Activated CD8-positive, alpha-beta memory T cell treated with anti-CD3 and anti-CD28 coated beads for 24 hours (primary cell): Measurements from ENCODE around the gene MYO5A.
"Not testable (repeated sequence)": the region's sequence is repeated elsewhere in the genome, so short reads cannot be mapped to it uniquely, and the experiment has no call there.

ENCODE experiments used
- DNase-seq: peaks from one replicate; pipeline ENCODE4 v3.0.0-alpha.2; 2020

Gene MYO5A

GRCh38 chr15:52309154-52309548 lies 219.5 kb downstream of the MYO5A start:
- no peak for DNase-seq

- DNase-seq = no peak
These were observed 220.1 kb downstream of the MYO5A start for GRCh38 chr15:52308446-52309153.

DNA sequence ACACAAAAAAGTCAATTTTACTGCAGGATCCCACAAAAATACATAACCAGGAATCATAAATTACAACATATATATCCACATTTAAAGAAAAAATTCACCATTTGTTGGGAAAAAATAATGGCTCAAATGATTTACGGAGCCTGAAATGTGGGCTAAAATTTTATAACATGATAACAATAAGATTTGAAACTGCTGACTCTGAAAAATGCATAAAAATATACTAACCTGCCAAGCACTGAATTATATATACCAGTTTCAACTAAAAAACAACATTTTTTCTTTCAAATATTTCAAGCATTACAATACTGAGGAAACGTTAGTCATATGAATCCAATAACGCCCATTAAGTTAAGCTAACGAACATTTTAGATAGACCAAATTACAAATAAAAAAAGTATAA lies 220.8 kb downstream of the MYO5A start:
- no peak for DNase-seq

DNA sequence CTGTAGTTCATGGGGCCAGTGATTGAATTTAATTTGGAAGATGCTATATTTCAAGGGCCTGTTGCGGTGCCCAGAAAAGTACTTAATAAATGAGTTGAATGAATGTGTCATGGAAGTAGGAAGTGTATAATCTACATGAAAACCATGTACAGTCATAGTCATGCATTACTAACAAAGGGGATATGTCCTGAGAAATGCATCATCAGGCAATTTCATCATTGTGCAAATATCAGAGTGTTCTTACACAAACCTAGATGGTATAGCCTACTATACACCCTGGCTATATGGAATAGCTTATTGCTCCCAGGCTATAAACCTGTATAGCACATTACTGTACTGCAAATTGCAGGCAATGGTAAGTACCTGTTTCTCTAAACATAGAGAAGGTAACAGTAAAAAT lies 222.4 kb downstream of the MYO5A start:
- DNase-seq = no peak

GRCh38 chr15:52303093-52303772 lies 225.4 kb downstream of the MYO5A start:
- DNase-seq = no peak

- DNase-seq = no peak
These were observed 227.3 kb downstream of the MYO5A start for GRCh38 chr15:52301265-52301847.

DNA sequence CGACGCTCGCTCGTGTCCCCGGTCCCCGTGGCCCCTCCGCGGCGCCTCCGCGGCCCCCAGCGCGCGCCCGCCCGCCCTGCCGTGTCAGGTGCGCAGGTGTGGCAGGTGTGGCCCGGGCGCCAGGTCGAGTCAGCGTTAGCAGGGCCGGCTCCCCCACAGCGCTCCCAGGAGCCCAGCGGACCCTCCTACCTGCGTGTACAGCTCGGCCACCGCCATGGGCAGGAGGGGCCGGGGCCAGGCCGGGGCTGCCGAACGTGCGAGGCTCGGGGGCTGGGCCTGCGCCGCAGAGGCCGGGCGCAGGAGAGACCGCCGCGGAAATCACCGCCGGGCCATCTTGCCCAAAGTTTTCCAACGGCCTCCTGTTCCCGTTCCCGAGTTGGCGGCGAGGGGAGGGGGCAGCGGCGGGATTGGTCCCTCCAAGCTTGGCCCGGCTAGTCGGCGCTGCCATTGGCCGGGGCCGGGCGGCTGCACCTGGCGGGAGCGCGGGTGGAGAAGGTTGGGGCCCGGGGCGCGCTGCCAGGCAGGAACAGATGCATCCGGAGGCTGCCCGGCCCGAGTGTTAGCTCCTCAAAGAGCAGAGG lies 233.2 kb downstream of the MYO5A start, which contains the start of gene MYO5C:
Gene MYO5C (minus strand): TSS at position 384 of the 581 bp plus-strand sequence. CDS start 168 bp downstream, at position 216.
- DNase-seq = no peak

DNA sequence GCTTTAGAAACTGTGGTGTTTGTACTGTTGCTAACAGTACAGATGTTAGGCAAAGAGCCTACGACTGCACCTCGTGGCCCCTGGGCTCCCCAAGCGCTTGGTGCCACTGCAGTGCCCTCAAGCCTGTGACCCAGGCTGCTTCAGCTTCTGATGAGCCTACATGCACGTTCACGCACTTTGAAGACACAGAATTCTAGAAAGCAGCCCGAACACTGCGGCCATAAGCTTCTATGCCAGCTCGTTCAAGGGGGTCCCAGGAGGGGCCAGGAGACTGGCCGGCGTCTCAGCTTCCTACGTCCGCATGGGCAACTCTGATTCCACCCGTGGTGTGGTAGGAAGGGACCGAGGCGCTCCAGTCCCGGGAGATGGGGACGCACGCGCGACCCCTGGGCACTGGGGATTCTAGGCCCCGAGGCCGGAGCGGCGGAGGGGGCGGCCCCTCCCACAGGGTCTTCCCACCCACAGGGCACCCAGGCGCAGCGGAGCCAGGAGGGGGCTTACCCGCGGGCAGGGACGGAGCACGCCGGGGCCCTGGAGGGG lies 233.7 kb downstream of the MYO5A start:
- DNase-seq = no peak

GRCh38 chr15:52292780-52293392 lies 235.8 kb downstream of the MYO5A start:
- DNase-seq = no peak

- DNase-seq = no peak
These were observed 237.5 kb downstream of the MYO5A start for GRCh38 chr15:52291204-52291603.

- no peak for DNase-seq
These were observed 237.9 kb downstream of the MYO5A start for GRCh38 chr15:52290800-52291199.

- DNase-seq = no peak
These were observed 238.4 kb downstream of the MYO5A start for GRCh38 chr15:52290329-52290728.

- no peak for DNase-seq
These were observed 239.0 kb downstream of the MYO5A start for GRCh38 chr15:52289629-52290081.

GRCh38 chr15:52288986-52289385 lies 239.7 kb downstream of the MYO5A start:
- no peak for DNase-seq

- no peak for DNase-seq
These were observed 240.4 kb downstream of the MYO5A start for GRCh38 chr15:52288051-52288942.

GRCh38 chr15:52287114-52287513 lies 241.6 kb downstream of the MYO5A start:
- no peak for DNase-seq

- not testable (repeated sequence) for DNase-seq
These were observed 242.7 kb downstream of the MYO5A start for GRCh38 chr15:52285941-52286340.

- DNase-seq = no peak
These were observed 244.5 kb downstream of the MYO5A start for GRCh38 chr15:52284164-52284563.

GRCh38 chr15:52283281-52283680 lies 245.4 kb downstream of the MYO5A start:
- DNase-seq = no peak

DNA sequence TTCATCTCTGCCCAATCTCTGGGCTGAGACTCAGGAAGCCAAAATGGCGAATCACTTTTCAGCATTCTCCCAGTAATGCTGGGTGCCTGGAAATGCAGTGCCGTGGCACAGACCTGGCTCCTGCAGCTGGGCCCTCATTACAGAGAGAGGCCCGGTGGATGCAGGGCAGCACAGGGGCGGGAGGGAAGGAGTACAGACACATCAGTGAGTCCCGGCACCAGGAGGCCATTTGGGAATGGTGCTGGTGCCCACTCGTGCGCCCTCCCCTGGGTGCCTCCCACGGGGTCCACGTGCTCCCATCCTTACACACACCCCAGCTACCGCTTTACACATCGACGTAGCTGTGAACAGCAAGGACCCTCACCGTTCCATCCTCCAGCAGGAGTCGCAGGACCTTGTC lies 246.3 kb downstream of the MYO5A start:
- no peak for DNase-seq

DNA sequence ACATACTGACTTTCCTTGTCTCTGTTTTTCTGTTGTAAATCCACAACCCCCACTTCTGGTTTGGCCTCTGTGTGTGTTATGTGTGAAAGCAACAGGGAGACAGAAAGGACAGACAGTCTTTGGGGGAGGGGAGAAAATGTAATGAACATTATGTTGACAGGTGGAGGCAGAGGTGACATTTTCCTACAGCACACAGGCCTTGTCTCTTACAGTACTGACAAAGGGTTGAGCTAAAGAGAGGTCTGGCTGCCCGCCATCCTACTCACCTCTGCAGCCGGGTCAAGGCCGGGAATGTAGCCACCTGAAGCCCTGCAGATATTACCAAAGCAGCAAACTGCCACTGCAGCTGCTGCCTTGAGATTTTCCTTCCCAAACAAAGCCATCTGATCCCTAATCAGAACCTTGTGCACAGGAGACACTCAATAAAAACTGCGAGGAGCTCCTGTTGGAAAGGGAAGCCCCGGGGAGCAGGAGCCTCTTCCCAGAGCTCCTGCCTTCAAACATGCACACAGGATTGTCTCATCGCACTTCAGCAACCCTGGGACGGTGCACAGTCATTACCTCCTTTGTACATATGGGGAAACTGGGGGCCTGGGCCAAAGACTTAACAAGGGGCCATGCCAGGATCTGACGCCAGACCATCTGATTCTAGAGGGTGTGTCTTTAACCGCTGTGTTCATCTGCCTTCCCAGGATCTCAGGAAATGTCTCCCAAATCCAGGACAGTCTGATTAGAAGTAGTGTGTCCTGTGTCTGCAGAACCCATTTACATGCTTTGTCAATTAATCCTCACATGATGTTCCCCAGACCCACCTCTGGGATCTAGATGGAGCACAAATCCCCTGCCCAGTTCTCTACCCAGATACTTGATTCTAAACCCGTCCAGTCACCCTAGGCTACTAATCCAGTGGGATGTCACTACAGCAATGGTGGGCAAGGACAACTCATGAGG lies 247.3 kb downstream of the MYO5A start:
- no peak for DNase-seq
